HepG2 (cell line): ENCODE results near the gene SATB2. TPM values are rescaled to one million over a fixed set of nuclear protein-coding genes. Genes with fewer than 3 reads are reported as not detected.

Source experiments
- ATAC-seq: fragments of 200-7000 bp; cut with Tn5 transposase; 3 replicates; pipeline ENCODE4 v1.9.1; 2020; ENCODE audit warnings: mild to moderate bottlenecking, moderate library complexity
- BruUV-seq: library from RNA; stranded (reverse); fragments of 400-500 nt; replicated peaks from 2 replicates; lab custom pipeline; 2021; lab: Mats Ljungman, UMichigan
- CTCF ChIA-PET: fragments of 300-600 bp; formaldehyde crosslinking; extraction: SDS; loops from one replicate; lab custom pipeline; 2021; ENCODE audit warnings: low total read pairs, inconsistent platforms, low intra/inter-chr PET ratio; lab: Yijun Ruan, JAX
- POLR2A ChIA-PET: fragments of 350-600 bp; sonication (Branson Sonifier 250); formaldehyde crosslinking; loops from one replicate; lab custom pipeline; 2020; ENCODE audit warnings: antibody characterized with exemption, inconsistent platforms; lab: Yijun Ruan, JAX
- DNase-seq: peaks from one replicate; pipeline ENCODE4 v3.0.0-alpha.2; 2015; ENCODE audit warnings: low spot score
- FAIRE-seq: peaks from 3 replicates; lab custom pipeline; 2011; peaks lifted over from hg19 to GRCh38; lab: Jason Lieb, UNC
- H2AFZ ChIP-seq: one replicate; pipeline ENCODE4 v1.6.1; 2011; ENCODE audit warnings: low read length, inconsistent platforms
- H3K27ac ChIP-seq: fragments of 300-600 bp; 3 replicates; pipeline ENCODE4 v1.8.0; 2011; ENCODE audit warnings: mixed run types, mild to moderate bottlenecking, mixed read lengths, low read length, inconsistent platforms; ENCODE audit not compliant: insufficient read depth; ENCODE audit errors: extremely low read length
- H3K27me3 ChIP-seq, 2 experiments: fragments of 200-600 bp in 1 of 2; 2 replicates in 1 of 2; 3 replicates in 1 of 2; pipeline versions ENCODE4 v1.6.0 to v1.8.0; 2011; ENCODE audit warnings: low read length in 2 of 2, mild to moderate bottlenecking in 2 of 2, moderate library complexity in 2 of 2, inconsistent platforms in 1 of 2; ENCODE audit not compliant: insufficient read depth in 2 of 2, control insufficient read depth in 1 of 2
- H3K36me3 ChIP-seq, 2 experiments: fragments of 200-600 bp in 1 of 2; replicated peaks in 1 of 2; 2 replicates in 1 of 2; 3 replicates in 1 of 2; pipeline versions ENCODE4 v1.5.1 to v1.8.0; 2011; ENCODE audit warnings: low read length in 2 of 2, inconsistent platforms in 1 of 2; ENCODE audit not compliant: insufficient read depth in 2 of 2, control insufficient read depth in 1 of 2
- H3K4me1 ChIP-seq: 2 replicates; pipeline ENCODE4 v1.5.1; 2012; ENCODE audit warnings: low read length, inconsistent platforms; ENCODE audit not compliant: insufficient read depth
- H3K4me2 ChIP-seq: 2 replicates; pipeline ENCODE4 v1.6.0; 2011; ENCODE audit warnings: low read depth, low read length, inconsistent platforms
- H3K4me3 ChIP-seq, 3 experiments: fragments of 200-600 bp in 1 of 3; sonication (generic), shearing (Covaris generic) in 1 of 3; replicated peaks in 1 of 3; 2 replicates each; pipeline ENCODE4 v1.5.1; 2011 to 2016; ENCODE audit warnings: low read length in 3 of 3, inconsistent platforms in 2 of 3, low read depth in 2 of 3, mild to moderate bottlenecking in 2 of 3, control low read depth in 1 of 3, mixed read lengths in 1 of 3; ENCODE audit not compliant: insufficient read depth in 1 of 3
- H3K79me2 ChIP-seq: one replicate; pipeline ENCODE4 v1.6.1; 2011; ENCODE audit warnings: low read length, inconsistent platforms; ENCODE audit not compliant: insufficient read depth
- H3K9ac ChIP-seq: 2 replicates; pipeline ENCODE4 v1.6.0; 2011; ENCODE audit warnings: mild to moderate bottlenecking, low read depth, low read length, inconsistent platforms; ENCODE audit not compliant: insufficient read depth
- H3K9me3 ChIP-seq: 2 replicates; pipeline ENCODE4 v1.5.1; 2012; ENCODE audit warnings: mild to moderate bottlenecking, low read length
- H4K20me1 ChIP-seq: 2 replicates; pipeline ENCODE4 v1.6.0; 2011; ENCODE audit warnings: inconsistent platforms, mild to moderate bottlenecking, low read length, moderate library complexity; ENCODE audit not compliant: insufficient read depth
- ARID2 ChIP-seq: sonication (generic); formaldehyde crosslinking; IDR thresholded peaks from 2 replicates; pipeline ENCODE4 v1.8.1; 2022; ENCODE audit warnings: mild to moderate bottlenecking, missing genetic modification reagents, borderline replicate concordance
- DPF2 ChIP-seq: sonication (generic); formaldehyde crosslinking; IDR thresholded peaks from 2 replicates; pipeline ENCODE4 v1.4.0; 2020; ENCODE audit warnings: mild to moderate bottlenecking, low read depth, missing genetic modification reagents, borderline replicate concordance
- FOXM1 ChIP-seq: sonication (generic); formaldehyde crosslinking; IDR thresholded peaks from 2 replicates; pipeline ENCODE4 v1.5.0; 2020; ENCODE audit warnings: missing genetic modification reagents
- HIVEP1 ChIP-seq: sonication (generic); formaldehyde crosslinking; IDR thresholded peaks from 2 replicates; pipeline ENCODE4 v1.4.0; 2020; ENCODE audit warnings: mild to moderate bottlenecking, missing genetic modification reagents
- KLF15 ChIP-seq: sonication (generic); formaldehyde crosslinking; IDR thresholded peaks from 2 replicates; pipeline ENCODE4 v1.8.1; 2023; ENCODE audit warnings: borderline replicate concordance, mild to moderate bottlenecking, inconsistent platforms, missing genetic modification reagents, mixed read lengths
- NFE2L2 ChIP-seq: fragments of 150-350 bp; IDR thresholded peaks from 2 replicates; pipeline ENCODE4 v1.6.1; 2014; ENCODE audit warnings: low read length
- PITX1 ChIP-seq: sonication (generic); formaldehyde crosslinking; IDR thresholded peaks from 2 replicates; pipeline ENCODE4 v1.5.1; 2020; ENCODE audit warnings: mild to moderate bottlenecking, missing genetic modification reagents
- SMAD9 ChIP-seq: sonication (generic); formaldehyde crosslinking; IDR thresholded peaks from 2 replicates; pipeline ENCODE4 v1.5.1; 2020; ENCODE audit warnings: mild to moderate bottlenecking, missing genetic modification reagents
- SOX5 ChIP-seq: IDR thresholded peaks from 2 replicates; pipeline ENCODE4 v1.6.1; 2016; ENCODE audit warnings: borderline replicate concordance
- SP2 ChIP-seq: sonication (generic); formaldehyde crosslinking; IDR thresholded peaks from 2 replicates; pipeline ENCODE4 v1.5.1; 2020; ENCODE audit warnings: mild to moderate bottlenecking, missing genetic modification reagents
- WGBS: methylation state at CpG from one replicate; pipeline ENCODE4 v1.1.6; 2017; ENCODE audit warnings: low lambda C conversion rate; 5-methylcytosine and 5-hydroxymethylcytosine counted together
- in situ Hi-C: cut with HindIII; loops from 2 replicates; pipeline ENCODE4 v1.10.0; 2017; ENCODE audit warnings: low pct_unique_long_range_greater_than_20kb; ENCODE audit not compliant: extremely low pct_ligation_motif_present
- intact Hi-C: fragments of 100-400 bp; cut with micrococcal nuclease; formaldehyde crosslinking; loops from one replicate; pipeline ENCODE4 v1.10.0; 2022; ENCODE audit not compliant: unreplicated experiment
- polyA plus RNA-seq, 8 experiments: library from polyadenylated mRNA; depleted of rRNA in 3 of 8; stranded (reverse) in 7 of 8; unstranded in 1 of 8; fragments of >200 nt; fragmentation: Illumina TruSeq in 4 of 8; extraction: Trizol in 4 of 8; gene quantifications; 2 replicates each; pipeline versions ENCODE4 v1.2.1 to v1.2.3, GENCODE V29; 2011 to 2016; ENCODE audit warnings: low read depth in 4 of 8, missing spikeins in 1 of 8, mixed read lengths in 1 of 8; ENCODE audit not compliant: insufficient read depth in 1 of 8
- total RNA-seq, 5 experiments: library from RNA; depleted of rRNA; stranded (reverse); fragments of >200 nt; fragmentation: Illumina TruSeq; extraction: Trizol; gene quantifications; 2 replicates each; pipeline ENCODE4 v1.2.3, GENCODE V29; 2016; ENCODE audit warnings: low read depth in 1 of 5
- TF ChIP-seq, protein P1 (sequence below), 2 experiments: sonication (generic) in 1 of 2; formaldehyde crosslinking in 1 of 2; IDR thresholded peaks; 2 replicates each; pipeline versions ENCODE4 v1.5.1 to v1.6.1; 2011 to 2020; ENCODE audit warnings: borderline replicate concordance in 1 of 2, low read depth in 1 of 2, low read length in 1 of 2, mild to moderate bottlenecking in 1 of 2, missing genetic modification reagents in 1 of 2, moderate library complexity in 1 of 2

Gene SATB2
- total and polyA plus RNA-seq, 2 of the 13 experiments (the other 11 are each of a cell fraction or from before 2014, with no cell fraction given), result 2.5 to 5.5 TPM

DNA sequence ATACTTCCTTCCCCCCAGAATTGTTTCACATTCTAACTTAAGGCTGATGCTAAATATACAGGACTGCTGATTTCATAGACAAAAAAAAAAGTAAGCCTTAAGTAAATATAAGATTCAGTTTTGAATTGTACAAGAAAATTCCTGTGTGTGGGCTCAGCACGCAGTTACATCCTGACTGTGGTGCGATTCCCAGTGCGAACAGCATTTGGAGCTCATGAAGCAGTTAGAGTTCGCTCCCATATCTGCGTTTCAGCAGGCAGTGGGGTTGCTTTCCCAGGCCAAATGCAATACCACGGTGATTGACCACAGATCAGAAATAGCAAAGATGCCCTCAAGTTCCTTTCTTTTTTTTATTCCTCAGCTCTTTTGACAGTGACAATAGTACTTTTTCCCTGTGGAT lies 75.6 kb downstream of the SATB2 start (continued):
- TF ChIP-seq, protein P1, sequence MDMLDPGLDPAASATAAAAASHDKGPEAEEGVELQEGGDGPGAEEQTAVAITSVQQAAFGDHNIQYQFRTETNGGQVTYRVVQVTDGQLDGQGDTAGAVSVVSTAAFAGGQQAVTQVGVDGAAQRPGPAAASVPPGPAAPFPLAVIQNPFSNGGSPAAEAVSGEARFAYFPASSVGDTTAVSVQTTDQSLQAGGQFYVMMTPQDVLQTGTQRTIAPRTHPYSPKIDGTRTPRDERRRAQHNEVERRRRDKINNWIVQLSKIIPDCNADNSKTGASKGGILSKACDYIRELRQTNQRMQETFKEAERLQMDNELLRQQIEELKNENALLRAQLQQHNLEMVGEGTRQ (IDR thresholded peaks at IDR 0.05; ENCODE audit: low read depth, low read length), result no peak
- TF ChIP-seq, protein P1 (CRISPR knock-in tag; IDR thresholded peaks at IDR 0.05; ENCODE audit: borderline replicate concordance), result no peak
- TF ChIP-seq ARID2 (CRISPR knock-in tag) (no peak), KLF15 (CRISPR knock-in tag) (no peak), FOXM1 (CRISPR knock-in tag) (no peak), SMAD9 (CRISPR knock-in tag) (no peak), NFE2L2 (no peak)

DNA sequence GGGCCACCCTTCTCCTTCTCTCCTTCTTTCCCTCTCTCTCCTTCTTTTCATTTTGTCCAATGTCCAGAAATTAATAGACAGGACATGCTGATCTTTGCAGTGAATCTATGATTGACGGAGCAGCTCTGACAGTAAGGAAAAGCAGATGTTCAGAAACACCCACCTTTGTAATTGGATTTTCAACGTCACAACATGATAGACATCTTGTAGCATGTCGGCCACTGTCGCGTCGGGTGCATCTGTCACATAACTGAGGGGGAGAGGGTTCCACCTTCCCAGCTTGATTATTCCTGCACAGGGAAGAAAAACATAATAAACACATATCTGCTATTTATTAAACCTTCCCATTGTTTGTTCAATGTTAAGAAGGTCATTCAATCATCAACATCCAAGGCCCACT lies 76.2 kb downstream of the SATB2 start:
- POLR2A ChIA-PET, result no interaction called here
- in situ Hi-C loops (no loop called here), intact Hi-C loops (no loop called here)
- ATAC-seq (no peak), FAIRE-seq (no peak), DNase-seq (no peak)
- CTCF ChIA-PET, result no interaction called here
- Histone ChIP-seq H3K4me1 (no peaks in the 10 kb centered on the region), H3K27me3 (no peaks in the 10 kb centered on the region), H3K36me3 (no peaks in the 10 kb centered on the region), H3K4me2 (no peak overlapping the region), H3K4me3 (no peak overlapping the region), H4K20me1 (no peaks in the 10 kb centered on the region), H2AFZ (no peak overlapping the region), H3K9ac (no peak overlapping the region), H3K27ac (no peak overlapping the region), H3K79me2 (no peaks in the 10 kb centered on the region), H3K9me3 (no peaks in the 10 kb centered on the region)
- 78% methylated on average over 6 of the region's 6 CpGs for WGBS
- TF ChIP-seq SP2 (CRISPR knock-in tag) (no peak), DPF2 (no peak), PITX1 (CRISPR knock-in tag) (no peak), HIVEP1 (no peak), SOX5 (CRISPR knock-in tag) (no peak)
- no TSS peak for BruUV-seq
